HG03432 (cell line): ENCODE measurements around the gene NOS1AP.
A peak's percentile ranks its signal among the peaks of the same experiment; 100 is the strongest.

Source experiments
- ATAC-seq: cut with Tn5 transposase; IDR thresholded peaks from one replicate; pipeline ENCODE4 v1.9.1; 2021; ENCODE audit warnings: mild to moderate bottlenecking, moderate library complexity; ENCODE audit not compliant: unreplicated experiment

The NOS1AP gene

DNA sequence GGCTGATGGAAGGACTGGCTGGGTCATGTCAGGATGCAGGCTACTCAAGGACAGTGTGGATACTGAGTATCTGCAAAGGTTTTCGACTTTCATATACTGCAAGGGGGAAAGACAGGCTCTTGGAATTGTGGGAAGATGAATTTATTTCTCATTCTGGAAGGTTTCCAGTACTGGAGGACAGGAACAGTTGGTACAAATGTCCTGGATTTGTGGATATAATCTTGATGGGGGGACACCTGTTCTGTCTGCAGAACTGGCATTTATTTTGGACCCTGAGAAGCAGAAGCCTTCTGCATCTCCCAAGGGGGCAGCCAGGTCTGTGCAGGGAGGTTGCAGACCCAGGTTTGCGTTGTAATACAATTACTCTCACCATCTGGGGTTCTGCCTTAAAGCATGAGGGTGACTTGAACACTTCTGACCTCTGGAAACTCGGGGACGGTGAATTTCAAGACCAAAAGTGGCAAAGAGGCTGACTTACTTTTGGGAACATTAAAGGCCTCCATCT, 65.8 kb downstream of the NOS1AP start:
- ATAC-seq = no peak

- ATAC-seq = no peak
Measured at GRCh38 chr1:162136760-162137159, 67.3 kb downstream of the NOS1AP start.

- ATAC-seq = no peak
Measured at GRCh38 chr1:162137179-162137960, 67.9 kb downstream of the NOS1AP start.

GRCh38 chr1:162138112-162138511, 68.6 kb downstream of the NOS1AP start:
- ATAC-seq = no peak

DNA sequence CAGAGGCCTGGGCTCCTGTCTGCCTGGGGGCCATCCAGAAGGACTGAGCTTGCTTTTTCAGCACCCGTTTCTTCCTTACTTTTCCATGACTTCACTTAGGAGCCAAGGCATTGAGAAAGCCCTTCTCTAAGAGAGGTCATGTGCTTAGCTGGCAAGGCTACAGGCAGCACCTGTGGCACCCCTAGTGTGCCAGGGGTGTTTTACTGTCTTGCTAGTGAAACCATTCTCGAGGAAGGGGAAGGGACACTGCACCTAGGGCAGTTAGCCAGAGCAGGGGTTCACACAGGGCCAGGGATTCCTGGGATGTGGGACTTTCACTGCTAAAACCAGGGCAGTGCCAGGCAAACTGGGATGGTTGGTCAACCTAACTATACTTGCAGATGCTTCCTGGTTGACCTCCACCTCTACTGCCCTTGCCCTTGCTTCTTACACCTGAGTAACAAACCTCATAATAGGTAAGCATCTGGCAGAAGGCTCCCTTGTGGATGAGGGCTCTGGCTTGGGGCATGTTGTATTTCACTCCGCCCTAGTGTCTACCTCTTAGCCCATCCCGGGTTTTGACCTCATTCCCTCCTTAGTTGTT, 69.2 kb downstream of the NOS1AP start:
- ATAC-seq = no peak

- no peak for ATAC-seq
Measured at GRCh38 chr1:162139211-162139610, 69.7 kb downstream of the NOS1AP start.

- ATAC-seq = no peak
Measured at GRCh38 chr1:162141281-162142054, 72.0 kb downstream of the NOS1AP start.

DNA sequence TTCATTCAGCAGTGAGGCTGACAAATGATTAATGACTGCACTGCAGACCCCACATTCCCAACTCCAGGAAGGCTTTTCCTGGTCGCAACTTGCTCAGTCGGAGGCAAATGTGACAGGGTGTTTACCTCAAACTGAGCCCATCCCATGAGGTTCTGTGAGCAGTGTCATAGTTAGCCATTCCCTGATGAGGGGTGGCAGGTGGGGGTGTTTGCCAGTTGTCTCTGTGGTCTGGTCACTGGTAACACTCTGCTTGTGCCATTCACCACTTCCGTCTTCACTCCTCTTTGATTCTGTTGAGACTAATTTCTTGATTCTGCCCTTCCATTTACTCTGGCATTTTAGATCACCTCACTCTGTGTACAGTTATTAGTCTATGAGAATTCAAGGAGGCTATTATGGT, 73.5 kb downstream of the NOS1AP start:
- no peak for ATAC-seq

GRCh38 chr1:162144268-162144667, 74.8 kb downstream of the NOS1AP start:
- ATAC-seq = no peak

GRCh38 chr1:162144853-162145252, 75.4 kb downstream of the NOS1AP start:
- no peak for ATAC-seq

GRCh38 chr1:162145280-162145965, 75.9 kb downstream of the NOS1AP start:
- ATAC-seq = no peak

GRCh38 chr1:162145966-162146696, 76.6 kb downstream of the NOS1AP start:
- no peak for ATAC-seq

GRCh38 chr1:162147760-162148159, 78.3 kb downstream of the NOS1AP start:
- ATAC-seq = no peak

- no peak for ATAC-seq
Measured at GRCh38 chr1:162150112-162150511, 80.6 kb downstream of the NOS1AP start.

DNA sequence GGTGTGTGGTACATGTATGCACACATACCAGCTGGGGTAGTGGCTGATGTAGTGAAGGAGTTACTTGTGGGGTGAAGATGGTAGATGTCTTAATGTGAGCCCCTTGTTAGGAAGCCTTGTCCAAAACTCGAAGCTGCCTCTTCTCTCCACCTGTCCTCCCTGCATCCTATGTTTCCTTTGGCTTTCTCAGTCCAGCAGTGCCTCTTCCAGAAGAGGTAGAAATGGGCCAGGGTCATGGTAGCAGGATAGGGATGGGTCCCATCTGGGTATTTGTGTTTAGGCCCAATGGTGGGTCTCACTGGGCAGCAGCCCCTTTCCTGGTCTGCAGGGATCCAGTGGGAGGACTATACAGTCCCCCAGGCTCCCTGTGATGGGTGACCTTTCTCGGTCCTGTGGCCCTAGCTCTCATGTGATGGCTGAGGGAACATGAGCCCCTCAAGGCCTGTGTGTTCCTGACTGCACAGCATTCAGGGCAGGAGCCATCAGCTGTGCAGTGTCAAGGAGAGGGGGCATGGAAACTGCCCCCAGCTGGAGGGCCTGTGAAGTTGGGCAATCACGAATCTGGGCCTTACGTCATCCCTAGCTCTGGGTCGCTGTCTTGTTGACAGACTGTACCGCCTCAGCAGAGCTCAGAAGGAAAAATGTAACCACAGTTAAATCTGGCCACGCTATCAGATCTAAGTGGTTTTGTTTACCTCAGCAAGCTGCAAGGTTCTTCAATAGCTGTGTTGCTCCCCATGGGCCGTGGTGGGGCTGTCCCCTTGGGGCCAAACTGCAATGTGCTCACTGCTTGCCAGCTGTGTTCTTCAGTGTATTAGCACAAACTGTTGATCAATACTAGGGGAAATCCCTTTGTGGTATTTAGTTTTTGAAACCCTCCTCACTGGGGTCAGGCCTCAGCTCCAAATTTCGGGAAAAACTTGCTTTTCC, 82.7 kb downstream of the NOS1AP start:
- peak; percentile 89 for ATAC-seq

GRCh38 chr1:162153374-162153773, 83.9 kb downstream of the NOS1AP start:
- ATAC-seq = no peak

- ATAC-seq = no peak
Measured at GRCh38 chr1:162157469-162157868, 88.0 kb downstream of the NOS1AP start.

GRCh38 chr1:162158624-162159271, 89.3 kb downstream of the NOS1AP start:
- ATAC-seq = no peak

- no peak for ATAC-seq
Measured at GRCh38 chr1:162159515-162159914, 90.0 kb downstream of the NOS1AP start.
